ENCODE results near the gene CTAGE6.
"Not testable (repeated sequence)": the region's sequence is repeated elsewhere in the genome, so short reads cannot be mapped to it uniquely, and the experiment has no call there.

Gene CTAGE6, protein sequence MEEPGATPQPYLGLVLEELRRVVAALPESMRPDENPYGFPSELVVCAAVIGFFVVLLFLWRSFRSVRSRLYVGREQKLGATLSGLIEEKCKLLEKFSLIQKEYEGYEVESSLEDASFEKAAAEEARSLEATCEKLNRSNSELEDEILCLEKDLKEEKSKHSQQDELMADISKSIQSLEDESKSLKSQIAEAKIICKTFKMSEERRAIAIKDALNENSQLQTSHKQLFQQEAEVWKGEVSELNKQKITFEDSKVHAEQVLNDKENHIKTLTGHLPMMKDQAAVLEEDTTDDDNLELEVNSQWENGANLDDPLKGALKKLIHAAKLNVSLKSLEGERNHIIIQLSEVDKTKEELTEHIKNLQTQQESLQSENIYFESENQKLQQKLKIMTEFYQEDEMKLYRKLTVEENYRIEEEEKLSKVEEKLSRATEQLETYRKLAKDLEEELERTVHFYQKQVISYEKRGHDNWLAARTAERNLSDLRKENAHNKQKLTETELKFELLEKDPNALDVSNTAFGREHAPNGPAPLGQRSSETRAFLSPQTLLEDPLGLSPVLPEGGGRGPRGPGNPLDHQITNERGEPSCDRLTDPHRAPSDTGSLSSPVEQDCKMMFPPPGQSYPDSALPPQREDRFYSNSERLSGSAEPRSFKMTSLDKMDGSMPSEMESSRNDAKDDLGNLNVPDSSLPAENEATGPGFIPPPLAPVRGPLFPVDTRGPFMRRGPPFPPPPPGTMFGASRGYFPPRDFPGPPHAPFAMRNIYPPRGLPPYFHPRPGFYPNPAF

DNA sequence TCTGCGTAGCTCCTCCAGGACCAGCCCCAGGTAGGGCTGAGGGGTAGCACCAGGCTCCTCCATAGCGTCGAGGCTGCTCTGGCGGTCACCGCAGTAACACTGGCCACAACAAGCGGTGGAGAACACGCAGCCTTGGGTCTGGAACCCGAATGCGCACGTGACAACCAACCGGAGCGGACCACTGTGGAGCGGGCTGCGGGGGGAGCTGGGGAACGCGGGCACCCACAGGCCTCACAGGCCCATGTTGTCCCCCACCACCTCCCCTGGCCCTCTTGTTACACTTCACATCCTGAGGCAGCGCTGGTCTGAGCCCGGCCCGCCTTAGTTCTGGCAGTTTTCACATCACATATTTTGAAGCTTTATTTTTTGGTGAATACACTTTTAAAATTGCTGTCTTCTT is at the start of gene CTAGE6:
CTAGE6 (minus strand) TSS at position 101 of the 400 bp plus-strand sequence; CDS start at position 63, 38 bp downstream.
- DNase-seq (ENCODE audit: low read depth), result not testable (repeated sequence)

DNA sequence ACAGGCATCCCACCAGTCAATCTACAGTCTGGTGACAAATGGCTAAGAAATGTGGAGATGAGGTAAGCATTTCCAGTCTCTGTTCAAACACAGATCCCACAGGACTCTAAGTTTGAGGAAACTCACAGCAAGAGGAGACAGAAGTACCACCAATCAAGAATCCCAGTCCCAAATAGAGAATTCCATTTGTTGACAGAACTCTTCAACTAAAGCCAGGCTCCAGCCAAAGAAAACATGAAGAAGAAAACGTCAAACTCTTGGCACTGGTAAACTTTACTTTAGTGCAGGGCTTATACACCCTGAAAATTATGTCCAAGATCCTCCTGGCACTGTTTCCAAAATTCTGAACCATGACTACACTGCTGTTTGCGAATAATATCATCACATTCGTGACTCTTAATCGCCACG is 49.2 kb upstream of the CTAGE6 start:
- DNase-seq (ENCODE audit: low read depth), result not testable (repeated sequence)

DNA sequence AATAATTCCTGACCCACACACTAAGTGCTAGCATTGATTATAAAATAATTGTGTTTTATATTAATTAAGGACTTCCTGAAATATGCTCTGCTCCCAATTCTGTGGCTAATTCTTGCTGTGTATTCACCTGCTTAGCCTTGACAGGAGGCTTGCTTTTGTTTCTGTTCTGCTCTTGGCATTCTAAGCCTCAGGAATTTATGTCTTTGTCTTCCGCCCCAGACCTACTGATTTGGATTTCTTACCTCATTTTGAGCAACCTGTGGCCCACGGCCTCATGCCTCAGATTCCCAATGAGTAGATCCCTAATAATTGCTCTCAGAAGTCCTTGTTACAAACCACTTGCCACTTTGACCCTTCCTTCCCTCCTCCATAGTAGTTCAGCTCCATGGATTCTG is 40.4 kb upstream of the CTAGE6 start:
- DNase-seq (ENCODE audit: low read depth), result not testable (repeated sequence)

DNA sequence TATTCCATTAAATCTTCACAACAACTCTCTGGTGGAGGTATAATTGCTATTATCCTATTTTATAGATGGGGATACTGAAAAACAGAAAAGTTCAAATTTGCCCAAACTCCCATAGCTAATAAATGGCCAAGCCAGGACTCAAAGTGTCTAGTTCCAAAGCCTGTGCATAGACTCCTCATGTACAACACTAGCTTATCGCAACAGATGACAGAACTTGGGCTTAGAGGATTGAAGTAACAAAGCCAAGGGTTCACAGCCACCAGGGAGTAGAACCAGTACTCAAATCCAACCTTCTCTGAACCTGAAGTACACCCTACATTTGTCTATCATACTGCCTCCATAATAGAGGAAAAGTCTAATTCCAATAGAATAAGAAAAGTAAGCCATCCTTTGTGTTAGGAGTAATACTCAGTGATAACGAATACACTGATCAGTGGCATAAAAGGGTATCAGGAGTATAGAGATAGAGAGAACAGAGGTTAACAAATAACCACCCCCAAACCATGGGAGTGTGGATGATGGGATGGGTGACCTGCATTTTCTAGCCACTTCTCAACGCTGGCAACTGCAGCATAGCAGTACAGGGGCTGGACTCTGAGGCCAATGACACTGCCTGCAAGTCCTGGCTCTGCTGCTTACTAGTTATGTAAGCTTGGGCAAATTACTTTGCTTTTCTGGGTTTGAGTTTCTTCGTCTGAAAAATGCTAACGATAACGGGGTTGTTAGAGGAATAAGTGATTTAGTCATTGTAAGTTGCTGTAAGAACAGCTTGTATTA is 39.8 kb upstream of the CTAGE6 start:
- not testable (repeated sequence) for DNase-seq (ENCODE audit: low read depth)

DNA sequence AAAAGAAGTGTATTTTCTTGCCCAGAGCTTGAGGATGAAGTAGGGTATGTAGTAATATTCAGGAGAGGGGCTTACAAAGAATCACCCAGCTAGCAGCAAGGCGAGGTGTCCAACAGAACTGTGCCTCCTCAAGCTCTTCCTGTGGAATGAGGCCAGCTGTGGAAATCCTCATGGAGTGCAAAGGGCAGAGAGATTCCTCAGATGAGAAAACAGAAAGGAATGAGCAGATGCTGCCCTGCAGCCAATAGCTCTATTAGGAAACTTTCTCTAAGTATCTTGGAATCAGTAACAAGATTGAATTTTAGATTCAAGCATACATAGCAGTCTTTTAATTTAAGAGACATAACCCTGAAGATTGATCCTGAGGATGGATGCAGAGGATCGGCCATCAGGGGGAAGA is 38.2 kb upstream of the CTAGE6 start:
- DNase-seq (ENCODE audit: low read depth), result not testable (repeated sequence)

DNA sequence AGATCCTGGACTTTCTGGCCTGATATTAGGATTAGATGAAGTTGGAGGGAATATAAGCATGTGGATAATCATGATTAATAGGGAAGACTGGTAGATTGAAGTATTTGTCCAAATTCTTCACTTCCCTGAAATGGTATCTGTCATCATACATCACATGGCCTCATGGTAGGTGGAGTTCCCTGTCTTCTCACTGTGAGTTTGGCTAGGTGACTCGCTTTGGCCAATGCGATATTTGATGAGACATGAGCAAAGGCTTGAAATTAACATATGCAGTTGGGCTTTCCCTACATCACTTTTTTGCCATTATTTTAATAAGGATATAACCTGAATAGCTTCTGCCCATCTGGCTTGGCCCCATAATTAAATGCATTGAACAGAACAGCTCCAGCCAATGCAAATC is 35.1 kb upstream of the CTAGE6 start:
- not testable (repeated sequence) for DNase-seq (ENCODE audit: low read depth)

DNA sequence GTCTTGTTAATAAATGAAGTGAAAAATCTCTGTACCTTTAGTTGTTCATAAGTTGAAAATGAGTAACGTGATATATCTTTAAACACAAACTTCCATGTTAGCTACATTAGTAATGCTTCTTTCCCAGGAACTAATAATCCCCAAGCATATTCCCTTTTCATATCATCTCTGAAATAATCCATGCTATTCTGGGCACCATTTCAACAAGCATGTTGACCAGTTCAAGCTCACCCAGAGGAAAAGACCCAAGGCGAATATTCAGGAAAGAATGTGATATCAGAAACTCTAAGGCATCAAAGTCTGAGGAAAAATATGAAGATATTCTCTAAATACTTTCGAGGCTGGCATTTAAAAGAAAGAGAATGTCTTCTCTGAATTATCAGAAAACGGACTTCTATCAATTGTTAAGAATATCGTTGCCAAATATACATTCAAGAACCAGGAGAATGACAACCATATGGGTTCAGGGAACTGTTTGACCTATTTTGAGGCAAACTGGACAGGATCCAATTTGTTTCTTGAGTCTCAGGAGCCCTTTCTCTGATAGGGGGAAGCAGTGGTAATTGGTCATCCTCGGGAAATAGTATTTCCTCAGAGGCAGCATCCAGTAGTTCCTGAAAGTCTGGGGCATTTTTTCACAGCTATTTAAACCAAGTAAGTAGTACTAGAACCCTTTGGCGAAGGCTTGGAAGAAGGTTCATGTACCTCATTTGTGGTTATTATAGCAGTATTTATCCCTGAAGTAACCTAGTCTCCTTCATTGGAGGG is 28.1 kb upstream of the CTAGE6 start:
- DNase-seq (ENCODE audit: low read depth), result not testable (repeated sequence)

DNA sequence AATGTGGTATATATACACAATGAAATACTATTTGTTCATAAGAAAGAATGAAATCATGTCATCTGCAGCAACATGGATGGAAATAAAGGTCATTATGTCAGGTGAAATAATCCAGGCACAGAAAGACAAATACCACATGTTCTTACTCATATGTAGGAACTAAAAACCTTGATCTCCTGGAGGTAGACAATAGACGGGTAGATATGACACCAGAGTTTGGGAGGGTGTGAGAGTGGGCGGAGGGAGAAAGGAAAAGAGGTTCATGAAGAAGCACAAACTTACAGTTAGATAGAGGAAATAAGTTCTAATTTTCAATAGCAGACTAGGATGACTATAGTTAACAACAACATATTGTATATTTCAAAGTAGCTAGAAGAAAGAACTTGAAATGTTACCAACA is 22.1 kb upstream of the CTAGE6 start:
- DNase-seq (ENCODE audit: low read depth), result not testable (repeated sequence)

DNA sequence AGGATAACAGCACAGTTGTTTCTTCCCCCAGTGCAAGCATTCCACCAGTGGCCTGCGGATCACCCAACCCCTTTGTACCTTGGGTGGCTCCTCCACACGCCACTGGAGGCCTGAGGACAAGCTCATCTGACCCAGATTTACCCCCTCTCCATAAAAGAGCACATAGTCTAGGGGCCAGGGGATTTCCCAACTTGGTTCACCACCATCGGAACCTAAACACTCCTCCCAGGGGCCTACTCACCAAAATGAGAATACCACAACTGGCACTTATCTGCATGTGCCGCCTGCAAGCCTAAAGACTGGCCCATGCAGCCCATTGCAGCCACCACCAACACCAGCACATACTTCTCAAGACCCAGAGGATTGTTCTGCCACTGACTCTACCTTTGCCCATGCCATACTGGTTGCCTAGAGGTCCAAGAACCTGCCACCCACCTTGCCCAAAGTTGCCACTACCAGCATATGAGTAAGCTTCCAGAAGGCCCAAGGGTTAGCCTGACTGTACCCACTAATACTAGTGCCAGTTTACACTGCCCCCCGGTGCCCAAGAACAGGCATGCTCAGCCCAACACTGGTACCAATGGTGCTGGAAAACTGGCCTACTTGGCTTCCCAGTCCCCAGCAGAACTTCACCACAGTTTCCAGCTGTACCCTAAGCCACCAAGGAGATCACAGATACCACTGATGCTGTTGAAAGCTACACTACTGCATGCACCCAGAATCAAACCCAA is 15.4 kb upstream of the CTAGE6 start:
- not testable (repeated sequence) for DNase-seq (ENCODE audit: low read depth)

DNA sequence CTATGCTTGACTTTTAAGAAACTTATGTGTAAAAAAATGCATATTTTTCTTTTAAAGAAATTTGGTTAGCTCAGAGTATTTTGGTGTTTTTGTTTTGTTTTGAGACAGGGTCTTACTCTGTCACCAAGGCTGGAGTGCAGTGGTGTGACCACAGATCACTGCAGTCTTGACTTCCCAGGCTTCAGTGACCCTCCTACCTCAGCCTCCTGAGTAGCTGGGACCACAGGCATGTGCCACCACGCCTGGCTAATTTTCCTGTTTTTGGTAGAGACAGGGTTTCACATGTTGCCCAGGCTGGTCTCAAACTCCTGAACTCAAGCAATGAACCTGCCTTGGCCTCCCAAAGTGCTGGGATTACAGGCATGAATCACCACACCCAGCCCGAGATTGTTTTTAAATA is 10.0 kb upstream of the CTAGE6 start:
- not testable (repeated sequence) for DNase-seq (ENCODE audit: low read depth)

DNA sequence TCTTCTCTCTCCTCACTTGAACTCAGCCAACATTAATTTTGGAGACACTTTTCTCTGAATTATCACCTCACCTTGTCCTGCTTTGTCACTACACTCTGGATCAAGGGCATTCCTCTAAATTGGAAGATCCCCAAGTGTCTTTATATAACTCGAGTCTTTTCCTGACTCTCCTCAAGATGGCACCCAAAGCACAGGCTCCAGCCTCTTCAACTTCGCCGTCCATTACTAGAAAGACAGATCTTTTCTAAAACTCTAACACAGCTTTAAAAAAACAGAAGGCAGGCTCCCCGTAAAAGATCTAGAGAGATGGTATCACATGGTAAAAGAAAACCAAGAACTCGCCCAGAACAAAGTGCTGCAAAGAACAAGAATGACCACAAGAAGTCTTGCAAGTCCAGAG is 8.2 kb upstream of the CTAGE6 start:
- DNase-seq (ENCODE audit: low read depth), result not testable (repeated sequence)

DNA sequence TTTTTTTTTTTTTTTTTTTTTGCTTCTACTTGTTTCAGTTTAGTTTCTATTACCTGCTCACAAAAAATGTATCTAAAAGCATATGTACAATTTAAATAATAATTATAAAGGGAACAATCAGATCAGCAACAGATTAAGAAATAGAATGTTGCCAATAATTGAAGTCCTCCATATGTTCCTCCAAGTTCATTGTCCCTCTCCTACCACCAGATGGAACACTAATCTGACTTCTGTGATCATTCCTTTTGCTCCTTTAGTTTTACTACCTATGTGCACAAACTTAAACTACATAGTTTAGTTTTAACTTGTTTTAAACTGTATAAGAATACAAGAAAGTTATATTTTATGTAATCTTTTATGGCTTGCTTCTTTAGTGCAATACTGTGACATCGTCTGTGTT is 5.6 kb upstream of the CTAGE6 start:
- DNase-seq (ENCODE audit: low read depth), result not testable (repeated sequence)

DNA sequence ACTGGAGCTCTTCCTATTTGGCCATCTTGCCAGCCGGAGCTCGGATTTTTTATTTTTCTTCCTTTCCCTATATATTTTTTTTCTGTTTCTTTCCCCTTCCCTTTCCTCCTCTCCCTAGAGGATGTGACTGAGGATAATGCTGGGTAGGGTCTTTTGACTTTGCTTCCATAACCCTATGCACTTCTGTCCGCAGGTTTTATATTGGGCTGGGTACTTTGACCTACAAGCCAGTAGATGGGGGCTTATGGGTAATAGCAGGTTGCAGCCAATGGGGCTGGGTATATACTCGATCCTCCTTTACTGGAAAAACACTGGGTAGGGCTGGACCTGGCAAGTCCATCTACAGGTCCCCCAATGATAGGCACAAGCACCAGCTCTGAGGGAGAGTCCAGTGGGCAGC is 12.2 kb downstream of the CTAGE6 start:
- DNase-seq (ENCODE audit: low read depth), result not testable (repeated sequence)

DNA sequence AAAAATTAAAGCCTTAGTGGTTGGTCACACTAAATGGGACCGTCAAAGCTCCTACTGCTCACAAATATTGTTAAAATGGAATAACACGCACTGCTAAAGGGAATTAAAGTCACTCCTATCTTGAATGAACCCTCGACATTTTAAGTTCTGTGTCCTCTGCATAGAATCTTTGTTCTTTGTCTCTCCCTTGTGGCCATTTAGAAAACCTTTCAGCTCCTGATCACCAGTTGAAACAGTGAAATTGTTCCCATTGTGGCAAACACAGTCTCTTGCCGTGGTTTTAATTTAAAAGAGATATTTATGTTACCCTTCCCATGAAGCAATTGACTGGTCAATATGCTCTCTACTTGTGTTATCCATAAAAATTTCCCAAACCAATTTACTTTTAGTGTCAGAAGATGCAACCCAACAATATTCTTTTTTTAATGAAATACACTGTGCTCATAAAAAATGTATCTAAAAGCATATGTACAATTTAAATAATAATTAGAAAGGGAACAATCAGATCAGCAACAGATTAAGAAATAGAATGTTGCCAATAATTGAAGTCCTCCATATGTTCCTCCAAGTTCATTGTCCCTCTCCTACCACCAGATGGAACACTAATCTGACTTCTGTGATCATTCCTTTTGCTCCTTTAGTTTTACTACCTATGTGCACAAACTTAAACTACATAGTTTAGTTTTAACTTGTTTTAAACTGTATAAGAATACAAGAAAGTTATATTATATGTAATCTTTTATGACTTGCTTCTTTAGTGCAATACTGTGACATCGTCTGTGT is 20.3 kb downstream of the CTAGE6 start:
- peak; percentile 14 for DNase-seq (ENCODE audit: low read depth)

DNA sequence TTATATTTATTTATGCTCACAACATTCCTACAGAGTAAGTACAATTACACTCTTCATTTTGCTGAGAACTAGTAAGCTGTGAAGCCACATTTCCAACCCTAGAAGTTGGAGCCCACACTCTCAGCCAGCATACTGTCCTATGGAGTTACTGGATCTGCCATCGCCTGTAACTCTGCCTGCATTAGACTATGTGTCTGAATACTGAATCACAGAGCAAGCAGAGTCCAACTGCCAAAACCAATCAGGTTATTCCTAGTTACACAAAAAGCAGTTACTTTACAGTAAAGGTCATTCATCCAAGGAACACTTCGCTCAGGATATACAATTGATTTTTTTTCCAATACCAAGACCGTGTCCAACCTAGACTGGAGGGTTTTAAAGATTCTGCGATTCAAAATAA is 21.5 kb downstream of the CTAGE6 start:
- DNase-seq (ENCODE audit: low read depth), result no peak

DNA sequence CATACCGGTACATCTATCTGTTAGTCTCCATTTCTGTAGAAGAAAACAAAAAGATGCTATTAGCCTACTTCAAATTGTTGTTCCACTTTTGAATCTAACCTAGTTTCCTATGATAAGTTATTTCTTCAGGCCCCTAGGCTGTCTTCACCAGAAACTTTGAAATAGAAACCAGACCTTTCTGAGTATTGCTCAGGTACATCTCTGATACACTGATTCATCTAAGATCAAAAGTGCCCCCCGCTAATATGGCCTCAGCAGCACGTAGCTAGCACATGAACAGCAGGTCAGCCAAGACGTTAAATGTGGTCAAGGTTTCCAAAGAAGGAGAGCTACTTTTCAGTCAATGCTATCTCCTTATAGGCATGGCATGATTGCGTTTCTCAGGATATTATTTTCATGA is 23.6 kb downstream of the CTAGE6 start:
- DNase-seq (ENCODE audit: low read depth), result no peak

DNA sequence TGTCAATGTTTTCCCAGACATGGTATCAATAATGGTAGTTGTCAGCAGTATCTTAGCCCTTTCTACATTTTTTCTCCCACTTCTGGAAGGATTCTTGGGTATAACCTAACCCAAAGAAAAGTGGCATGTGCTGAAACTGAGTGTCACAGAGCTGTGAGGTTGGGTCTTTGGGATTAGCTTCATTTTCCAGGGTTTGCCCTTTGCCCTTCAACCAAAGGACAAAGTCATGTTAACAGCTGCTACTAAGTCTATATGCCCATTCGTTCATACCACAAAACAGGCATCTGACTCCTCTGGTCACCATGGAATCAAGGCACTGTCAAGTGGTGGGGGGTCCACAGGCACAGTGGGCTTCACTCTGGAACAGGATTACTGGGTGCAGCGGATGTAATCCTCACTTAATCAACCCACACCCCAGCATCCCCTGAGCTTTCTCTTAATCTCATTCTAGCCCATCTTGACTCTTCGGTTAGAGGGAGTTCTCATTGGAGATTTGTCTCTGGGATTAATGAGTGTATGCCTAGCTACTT is 29.1 kb downstream of the CTAGE6 start:
- DNase-seq (ENCODE audit: low read depth), result no peak

DNA sequence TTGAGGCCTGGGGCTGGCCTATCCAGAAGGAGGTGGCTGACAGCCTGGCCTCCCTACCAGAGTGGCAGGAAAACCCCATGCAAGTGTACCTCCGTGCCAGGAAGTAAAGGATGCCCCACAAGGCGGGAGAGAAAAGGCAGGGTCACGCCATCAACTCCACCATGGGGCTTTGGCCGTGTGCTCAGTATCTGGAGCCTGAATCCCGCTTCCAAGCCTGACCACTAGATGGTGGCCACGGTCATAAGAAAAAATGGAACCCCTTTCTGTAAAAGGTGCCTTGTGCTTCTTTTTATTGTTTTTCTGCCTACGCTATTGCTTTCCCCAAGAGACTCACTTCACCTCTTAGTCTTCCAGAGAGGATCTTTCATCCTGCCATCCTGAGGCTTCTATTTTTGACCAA is 29.9 kb downstream of the CTAGE6 start:
- not testable (repeated sequence) for DNase-seq (ENCODE audit: low read depth)

DNA sequence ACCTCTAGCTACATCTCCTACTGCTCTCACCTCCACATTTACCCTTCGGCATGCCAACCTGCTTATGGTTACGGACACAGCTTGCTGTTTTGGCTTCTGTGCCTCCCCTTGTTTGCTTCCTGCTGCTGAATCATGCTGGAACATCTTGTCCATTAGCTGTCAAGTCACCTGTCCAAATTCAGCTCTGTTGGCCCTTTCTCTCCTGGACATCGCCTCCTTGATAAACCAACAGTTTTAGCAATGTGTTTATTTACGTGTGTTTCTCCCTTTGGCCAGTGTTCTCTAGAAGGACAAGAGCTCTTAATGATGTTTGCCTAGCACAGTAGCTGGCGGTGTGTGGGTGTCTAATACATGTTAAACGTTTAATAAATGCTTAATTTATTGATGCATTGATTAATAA is 31.4 kb downstream of the CTAGE6 start:
- not testable (repeated sequence) for DNase-seq (ENCODE audit: low read depth)

DNA sequence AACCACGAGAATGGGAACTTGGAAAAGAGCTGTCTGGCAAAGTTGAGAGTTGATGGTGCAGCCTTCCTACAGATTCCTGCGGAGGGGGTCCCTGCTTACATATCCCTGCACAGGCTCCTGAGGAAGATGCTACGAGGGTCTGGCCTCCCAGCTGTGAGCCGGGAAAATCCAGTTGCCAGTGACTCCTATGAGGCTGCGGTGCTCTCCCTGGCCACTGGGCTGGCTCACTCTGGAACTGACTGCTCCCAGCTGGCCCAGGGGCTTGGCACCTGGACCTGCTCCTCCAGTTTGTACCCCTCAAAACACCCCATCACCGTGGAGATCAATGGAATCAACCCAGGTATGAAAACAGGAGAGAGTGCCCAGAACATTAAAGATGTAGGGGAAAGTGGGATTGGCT is 37.2 kb downstream of the CTAGE6 start:
- DNase-seq (ENCODE audit: low read depth), result not testable (repeated sequence)

Measured in HS-27A (cell line).